GM21367 (cell line): ENCODE data around the gene CCL2.

Experiments
- ATAC-seq: cut with Tn5 transposase; IDR thresholded peaks from one replicate; pipeline ENCODE4 v1.9.1; 2021; ENCODE audit not compliant: unreplicated experiment

Gene CCL2

DNA sequence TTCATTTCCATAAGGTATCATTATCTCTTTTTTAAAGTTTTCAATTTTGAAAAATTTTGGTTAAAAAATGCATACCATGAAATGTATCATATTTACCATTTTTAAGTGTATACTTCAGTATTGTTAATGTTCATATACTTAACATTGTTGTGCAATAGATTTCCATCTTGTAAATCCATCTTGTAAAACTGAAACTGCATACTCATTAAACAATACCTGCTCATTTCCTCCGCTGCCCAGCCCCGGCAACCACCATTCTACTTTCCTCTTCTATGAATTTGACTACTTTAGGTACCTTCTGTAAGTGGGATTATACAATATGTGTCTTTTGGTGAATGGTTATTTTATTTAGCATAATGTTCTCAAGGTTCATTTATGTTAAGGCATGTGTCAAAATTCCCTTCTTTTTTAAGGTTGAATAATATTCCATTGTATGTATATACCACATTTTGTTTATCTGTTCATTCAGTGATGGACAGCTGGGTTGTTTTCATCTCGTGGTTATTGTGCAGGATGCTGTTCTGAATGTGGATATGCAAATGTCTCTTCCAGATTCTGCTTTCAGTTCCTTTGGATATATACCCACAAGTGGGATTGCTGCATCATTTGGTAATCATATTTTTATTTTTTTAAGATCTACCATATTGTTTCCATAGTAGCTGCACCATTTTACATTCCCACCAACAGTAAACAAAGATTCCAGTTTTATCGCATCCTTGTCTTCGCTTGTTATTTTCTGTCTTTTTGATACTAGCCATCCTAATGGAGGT, 6.7 kb downstream of the CCL2 start:
- ATAC-seq: no peak

DNA sequence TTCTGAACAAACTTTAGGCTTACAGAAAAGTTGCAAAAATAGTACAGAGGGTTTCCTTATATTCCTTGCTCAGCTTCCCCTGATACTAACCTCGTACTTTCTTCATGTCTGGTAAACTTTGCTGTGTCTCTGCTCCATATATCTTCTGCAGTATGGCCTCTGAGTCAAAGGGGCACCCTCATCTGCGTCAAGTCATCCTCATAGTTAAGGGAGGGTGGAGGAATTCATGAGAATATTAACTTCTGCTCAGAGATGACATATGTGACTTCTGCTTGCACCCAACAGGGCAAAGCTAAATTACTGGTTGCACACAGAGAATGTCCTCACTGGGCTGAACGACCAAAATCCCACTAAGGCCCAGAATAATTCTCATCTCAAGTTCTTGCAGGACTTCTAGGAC, 10.6 kb downstream of the CCL2 start:
- no peak for ATAC-seq

DNA sequence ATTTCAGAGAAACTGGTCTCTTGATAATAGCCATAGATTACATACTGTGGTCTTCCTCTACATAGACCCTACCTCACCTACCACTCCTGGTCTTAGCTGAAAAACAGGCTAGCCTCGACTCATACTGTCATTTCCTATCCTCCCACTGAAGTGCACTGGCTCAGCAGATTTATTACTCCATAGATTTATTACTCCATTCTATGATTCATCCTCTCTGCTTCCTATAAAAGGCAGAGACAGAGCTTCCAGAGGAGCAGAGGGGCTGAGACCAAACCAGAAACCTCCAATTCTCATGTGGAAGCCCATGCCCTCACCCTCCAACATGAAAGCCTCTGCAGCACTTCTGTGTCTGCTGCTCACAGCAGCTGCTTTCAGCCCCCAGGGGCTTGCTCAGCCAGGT, 14.9 kb downstream of the CCL2 start, which contains the start of gene CCL7:
CCL7 (plus strand) TSS at position 253 of the 400 bp plus-strand sequence; CDS start at position 323, 70 bp downstream.
- no peak for ATAC-seq

DNA sequence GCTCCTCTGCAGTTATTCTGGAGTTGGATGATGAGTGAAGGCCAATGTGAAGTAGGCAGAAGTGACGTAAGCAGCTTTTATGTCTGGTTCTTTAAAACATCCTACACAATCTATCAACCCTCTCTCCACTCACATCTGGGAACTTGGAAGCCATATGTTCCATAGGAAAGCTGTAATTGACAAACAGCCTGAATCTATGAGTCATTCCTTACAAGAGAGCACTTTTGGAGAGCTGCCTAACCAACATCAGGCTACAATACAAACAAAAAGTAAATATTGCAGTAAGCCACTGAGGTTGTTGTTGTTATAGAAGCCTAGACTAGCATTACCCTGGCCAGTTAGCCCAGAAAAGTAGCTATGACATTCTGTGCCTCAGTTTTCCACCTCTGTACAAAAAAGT, 20.8 kb downstream of the CCL2 start:
- ATAC-seq: no peak

DNA sequence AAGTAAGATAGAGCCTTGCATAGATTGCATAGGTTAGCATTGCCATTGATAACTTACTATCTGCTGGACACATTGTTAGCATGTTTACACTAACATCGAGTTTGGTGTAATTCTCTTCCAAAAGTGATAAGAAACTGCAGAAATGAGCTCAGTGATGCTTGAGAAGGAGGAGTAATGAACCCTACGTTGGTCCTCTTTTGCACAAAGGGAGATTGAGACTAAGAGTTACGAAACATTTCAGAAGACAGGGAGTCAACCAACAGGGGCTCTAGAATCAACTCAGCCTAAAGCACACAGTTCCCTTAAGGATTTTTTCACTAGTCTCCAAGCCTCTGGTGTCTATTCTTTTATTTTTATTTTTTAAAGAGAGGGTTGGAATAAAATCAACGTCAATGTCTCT, 21.7 kb downstream of the CCL2 start:
- ATAC-seq: no peak

DNA sequence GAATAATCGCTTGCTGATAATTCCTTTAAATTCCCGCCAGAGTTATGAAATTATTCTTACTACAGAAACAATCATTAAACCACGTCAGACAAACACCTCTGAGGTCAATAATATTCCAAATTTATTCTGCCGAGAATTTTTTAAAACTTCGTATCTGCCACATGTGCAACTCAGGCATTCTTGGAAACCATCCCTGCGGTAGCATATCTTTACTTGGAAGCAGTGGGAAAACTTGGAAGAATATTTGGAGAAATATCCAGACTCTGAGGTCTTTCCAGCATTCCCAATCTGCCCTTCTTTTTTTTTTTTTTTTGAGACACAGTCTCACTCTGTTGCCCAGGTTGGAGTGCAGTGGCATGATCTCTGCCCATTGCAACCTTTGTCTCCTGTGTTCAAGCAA, 28.5 kb downstream of the CCL2 start:
- no peak for ATAC-seq

DNA sequence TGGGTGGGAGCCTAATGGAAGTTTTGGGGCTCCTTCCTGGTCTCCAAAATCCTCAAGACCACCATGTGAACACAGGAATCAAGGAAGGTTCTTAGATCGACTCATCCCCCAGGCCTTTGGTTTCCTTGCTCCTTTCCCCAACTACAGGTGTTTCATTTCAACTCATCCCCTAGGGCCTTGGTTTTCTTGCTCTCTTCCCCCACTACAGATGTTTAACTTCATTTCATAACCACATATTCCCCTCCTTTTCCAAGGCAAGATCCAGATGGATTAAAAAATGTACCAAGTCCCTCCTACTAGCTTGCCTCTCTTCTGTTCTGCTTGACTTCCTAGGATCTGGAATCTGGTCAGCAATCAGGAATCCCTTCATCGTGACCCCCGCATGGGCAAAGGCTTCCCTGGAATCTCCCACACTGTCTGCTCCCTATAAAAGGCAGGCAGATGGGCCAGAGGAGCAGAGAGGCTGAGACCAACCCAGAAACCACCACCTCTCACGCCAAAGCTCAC, 30.3 kb downstream of the CCL2 start, which contains the start of gene CCL11:
CCL11 (plus strand) TSS at position 457 of the 507 bp plus-strand sequence. CDS start 67 bp downstream, outside the sequence.
- ATAC-seq: no peak

DNA sequence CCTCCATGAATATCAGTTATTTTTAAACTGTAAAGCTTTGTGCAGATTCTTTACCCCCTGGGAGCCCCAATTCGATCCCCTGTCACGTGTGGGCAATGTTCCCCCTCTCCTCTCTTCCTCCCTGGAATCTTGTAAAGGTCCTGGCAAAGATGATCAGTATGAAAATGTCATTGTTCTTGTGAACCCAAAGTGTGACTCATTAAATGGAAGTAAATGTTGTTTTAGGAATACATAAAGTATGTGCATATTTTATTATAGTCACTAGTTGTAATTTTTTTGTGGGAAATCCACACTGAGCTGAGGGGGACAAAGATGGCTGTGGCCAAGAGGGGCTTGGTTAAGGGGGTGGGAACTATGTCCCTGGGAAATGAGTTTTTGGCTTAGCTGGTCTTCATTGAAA, 32.8 kb downstream of the CCL2 start:
- ATAC-seq: no peak

DNA sequence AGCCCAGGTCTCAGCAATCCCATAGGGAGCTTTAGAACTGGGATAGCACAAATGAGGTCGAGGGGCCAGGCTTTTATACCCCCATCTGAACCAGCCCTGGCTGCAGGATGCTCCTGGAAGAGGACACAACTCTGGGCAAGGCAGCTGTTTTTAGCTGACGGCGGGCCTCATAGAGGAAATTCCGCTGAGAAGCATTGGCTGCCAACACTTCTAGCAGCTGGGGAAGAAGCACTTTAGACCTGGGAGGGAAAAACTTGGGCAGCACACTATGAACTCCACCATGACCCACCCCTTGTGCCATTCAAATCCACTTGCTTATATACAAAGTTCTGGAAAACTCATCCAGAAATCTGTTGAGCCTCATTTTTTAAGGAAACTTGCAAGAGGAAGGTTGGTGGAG, 35.5 kb downstream of the CCL2 start:
- no peak for ATAC-seq

DNA sequence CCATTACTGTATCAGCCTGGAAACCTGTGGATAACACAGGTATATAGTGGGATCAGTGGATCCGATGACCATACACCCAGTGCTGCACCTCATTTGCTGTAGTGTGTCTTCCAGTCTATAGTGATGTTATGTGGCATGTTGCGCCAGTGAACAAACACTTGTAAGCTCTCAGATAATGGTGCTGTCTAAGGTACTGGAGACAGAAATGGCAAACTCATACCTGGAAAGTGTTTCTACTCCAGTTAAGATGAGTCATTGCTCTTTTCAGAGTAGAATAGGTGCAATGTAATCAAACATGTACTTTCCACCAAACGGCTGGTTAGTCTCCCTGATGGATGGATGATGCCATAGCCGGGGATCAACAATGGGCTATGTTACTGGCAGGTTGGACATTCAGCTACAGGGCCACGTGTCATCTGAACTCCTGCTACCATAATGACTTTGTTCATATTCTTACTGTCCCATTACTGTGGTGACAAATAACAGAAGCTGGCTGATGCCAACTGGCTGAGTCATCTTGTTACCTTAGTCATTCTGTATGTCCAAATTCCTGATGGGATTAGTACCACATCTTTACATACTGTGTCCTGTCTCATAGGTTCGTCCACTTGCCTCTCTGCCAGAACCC, 36.8 kb downstream of the CCL2 start:
- ATAC-seq: no peak

DNA sequence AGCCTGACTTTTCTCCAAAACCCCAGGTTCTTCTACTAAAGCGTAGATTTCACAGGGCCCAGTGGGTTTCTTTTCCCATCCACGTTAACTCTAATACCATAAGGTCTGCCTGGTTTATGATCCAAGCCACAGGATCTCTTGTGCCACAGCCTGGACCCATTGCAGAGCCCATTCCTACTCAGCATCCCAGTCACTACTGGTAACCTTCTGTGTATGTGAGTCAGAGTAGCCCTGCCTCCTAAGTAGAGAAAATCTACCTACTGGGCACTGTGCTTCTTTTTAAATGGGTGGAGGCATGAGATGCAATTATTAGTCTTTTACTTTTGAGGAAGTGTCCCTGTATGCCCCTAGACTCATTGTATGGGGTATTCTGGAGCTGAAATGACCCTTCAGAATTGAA, 43.9 kb downstream of the CCL2 start:
- no peak for ATAC-seq

DNA sequence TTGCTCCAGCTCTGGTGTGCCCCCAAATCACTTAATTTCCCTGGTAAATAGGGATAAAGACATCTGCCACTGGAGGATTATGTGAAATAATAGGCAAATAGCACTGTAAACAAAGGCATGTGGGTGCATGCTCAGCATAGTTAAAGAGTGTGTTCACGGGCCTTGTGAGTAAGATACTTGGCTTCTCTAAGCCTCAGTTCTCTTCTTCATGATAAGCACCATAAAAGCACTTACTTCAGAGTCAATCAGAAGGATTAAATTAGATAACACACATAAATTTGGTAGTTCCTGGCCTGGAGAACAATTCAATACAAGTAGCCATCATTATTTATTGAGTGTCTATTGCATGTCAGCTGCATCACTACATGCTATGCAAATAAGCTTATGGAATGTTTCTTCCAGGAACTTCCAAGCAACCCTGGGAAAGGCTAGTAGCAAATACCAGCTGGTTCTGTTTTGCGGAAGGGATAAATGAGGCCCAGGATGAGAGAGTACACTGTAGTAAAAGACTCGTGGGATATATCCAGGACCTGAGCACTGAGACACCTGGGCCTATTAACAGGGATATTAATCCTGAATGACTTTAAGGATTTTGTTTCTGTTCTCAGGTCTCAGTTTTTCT, 45.0 kb downstream of the CCL2 start:
- no peak for ATAC-seq

DNA sequence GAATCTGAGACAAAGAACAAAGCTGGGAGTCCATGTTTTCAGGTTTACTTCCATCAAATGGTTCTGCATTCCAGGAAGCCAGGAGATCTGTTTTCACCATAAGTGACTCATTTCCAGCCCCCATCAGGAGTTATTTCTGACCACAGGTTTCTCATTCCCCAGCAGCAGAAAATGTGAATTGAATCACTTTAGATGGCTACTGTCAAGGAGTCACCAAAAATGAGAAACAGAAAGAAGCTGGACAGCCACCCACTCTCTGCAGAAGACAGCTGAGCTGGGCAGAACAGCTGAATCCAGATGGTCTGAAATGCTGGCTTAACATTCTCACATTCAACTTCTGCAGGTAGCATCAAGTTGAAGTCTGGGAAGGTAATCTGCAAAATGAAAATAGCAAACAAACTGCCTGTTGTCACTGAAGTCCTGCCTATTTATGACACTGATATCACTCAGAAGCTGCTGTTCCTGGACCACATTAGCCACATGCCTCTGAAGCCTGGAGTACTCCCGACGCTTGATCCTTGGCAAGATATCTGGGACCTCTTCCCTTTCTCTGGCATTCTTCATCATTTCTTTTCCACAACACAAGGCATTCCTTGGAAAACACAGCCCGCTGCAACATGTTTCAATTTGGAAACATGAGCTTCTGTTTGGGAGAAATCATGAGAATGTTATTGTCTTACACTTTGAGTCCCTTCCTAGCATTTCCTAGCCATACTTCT, 45.7 kb downstream of the CCL2 start:
- ATAC-seq: no peak

DNA sequence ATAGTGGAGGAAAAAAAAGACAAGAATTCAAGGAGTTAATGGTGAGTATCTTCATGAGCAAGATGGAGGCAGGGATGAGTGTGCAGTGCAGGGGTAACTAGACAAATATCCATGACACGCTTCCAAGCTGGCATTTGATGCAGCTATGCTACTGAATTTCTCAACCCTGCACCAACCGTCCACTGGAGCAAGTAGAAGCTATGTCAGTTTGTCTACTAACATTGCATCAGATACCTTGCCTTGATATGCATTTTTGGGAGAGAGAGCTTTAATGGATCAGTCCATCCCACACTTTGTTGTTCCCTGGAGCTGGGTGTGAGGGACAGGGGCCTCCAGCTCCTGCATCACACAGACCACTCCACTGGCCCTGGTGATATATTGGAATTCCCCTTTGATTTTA, 46.9 kb downstream of the CCL2 start:
- ATAC-seq: no peak

DNA sequence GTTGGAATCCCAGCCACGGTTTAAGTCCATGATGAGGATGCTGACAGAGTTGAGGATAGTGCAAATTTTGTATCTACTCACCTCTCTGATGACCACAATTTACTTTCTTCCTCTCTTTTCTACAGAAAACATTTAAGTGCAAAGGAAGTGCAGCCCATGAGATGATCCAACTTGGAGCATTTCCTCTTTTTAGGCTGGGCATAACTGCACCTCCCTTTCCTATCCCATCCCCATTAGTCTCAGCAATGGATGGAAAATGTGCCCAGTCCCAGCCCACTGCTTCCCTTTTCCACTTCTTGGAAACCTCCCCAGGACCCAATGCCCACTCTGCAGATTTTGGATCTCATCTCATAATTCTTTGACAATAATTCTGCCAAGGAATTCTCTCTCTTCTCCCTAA, 47.6 kb downstream of the CCL2 start:
- no peak for ATAC-seq

DNA sequence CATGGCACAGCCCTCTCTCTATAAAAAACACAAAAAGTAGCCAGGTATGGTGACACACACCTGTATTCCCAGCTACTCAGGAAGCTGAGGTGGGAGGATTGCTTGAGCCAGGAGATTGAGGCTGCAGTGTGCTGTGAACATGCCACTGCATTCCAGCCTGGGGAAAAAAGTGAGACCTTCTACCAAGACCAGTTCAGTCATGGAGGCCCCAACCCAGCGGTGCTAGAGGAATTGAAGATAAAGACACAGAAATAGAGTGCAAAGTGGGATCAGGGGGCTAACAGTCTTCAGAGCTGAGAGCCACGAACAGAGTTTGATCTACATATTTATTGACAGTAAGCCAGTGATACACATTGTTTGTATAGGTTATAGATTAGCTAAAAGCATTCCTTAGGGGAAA, 48.5 kb downstream of the CCL2 start:
- ATAC-seq: no peak

DNA sequence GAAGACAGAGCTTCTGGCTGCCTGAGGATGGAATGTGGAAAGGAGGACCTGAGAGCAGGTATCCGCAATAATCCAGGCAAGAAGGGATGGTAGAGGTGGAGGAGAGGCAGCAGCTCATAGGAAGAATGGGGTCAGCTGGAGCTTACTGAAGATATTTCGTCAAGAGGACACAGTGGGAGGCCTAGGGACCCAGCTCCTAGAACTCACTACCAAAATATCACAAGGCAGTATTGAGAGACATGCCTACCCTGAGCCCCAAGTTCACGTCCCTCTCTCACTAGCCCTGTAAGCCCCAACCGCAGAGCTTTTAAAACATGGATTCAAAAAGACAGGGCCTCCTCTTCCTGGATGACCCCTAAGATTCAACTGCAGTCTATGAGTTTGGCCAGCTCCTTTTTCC, 50.0 kb downstream of the CCL2 start:
- ATAC-seq: no peak

DNA sequence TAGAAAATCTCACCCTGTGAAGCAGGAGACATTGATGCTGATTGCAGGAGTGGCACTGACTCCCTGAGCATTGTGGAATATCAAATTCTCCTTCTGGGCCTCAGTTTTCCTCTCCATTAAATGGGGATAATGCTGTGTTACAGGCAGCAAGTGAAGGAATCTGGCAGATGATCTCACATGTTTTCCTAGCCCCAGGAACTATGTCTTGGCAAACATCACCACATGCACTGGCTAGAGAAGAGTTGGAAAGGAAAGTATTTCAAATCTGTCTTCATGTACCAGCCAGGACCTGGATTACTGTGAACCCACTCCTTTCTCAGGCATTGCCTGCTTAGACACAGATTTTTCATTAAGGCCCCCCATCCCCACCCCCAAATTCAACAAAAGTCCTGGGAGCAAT, 50.5 kb downstream of the CCL2 start:
- no peak for ATAC-seq

DNA sequence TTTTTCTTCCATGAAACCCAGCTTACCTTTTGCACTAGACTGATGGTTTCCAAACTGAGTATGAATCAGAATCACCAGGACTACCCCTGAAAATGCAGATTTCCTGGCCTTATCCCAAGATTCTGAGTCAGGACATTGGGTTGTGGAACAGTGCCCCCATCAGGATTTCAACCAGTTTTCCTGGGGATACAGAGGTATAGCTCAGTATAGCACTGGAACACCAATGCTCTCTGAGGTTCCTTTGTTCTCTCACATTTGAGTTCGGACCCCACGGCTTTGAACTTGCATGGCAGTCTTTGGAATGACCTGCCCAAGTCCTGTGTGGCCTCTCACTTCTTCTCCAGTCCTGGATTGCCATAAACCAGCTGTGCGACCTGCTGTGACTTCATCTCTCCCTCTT, 51.4 kb downstream of the CCL2 start:
- ATAC-seq: no peak
